Measurements from ENCODE around the gene KCNK10.

DNA sequence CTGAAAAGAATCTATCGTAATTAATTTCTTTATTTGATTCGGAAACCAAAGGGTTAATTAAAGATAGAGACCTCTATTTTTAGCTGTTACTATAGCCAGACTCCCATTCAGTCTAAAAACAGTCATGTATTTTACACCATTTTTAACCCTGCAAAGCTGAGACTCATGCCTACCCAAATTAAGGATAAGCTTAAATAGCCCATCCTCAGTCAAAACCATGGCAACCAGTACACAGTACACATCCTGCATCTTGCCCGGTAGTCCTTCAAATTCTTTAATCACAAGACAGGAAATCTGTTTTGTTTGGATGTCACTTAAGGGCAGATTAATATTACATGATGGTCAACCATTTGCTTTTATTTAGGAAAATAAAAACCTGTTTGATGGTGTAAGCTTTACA, 25.5 kb upstream of the KCNK10 start:
- TF ChIP-seq POLR2A (IDR thresholded peaks at IDR 0.05), result no peak
- TF ChIP-seq, protein P1, sequence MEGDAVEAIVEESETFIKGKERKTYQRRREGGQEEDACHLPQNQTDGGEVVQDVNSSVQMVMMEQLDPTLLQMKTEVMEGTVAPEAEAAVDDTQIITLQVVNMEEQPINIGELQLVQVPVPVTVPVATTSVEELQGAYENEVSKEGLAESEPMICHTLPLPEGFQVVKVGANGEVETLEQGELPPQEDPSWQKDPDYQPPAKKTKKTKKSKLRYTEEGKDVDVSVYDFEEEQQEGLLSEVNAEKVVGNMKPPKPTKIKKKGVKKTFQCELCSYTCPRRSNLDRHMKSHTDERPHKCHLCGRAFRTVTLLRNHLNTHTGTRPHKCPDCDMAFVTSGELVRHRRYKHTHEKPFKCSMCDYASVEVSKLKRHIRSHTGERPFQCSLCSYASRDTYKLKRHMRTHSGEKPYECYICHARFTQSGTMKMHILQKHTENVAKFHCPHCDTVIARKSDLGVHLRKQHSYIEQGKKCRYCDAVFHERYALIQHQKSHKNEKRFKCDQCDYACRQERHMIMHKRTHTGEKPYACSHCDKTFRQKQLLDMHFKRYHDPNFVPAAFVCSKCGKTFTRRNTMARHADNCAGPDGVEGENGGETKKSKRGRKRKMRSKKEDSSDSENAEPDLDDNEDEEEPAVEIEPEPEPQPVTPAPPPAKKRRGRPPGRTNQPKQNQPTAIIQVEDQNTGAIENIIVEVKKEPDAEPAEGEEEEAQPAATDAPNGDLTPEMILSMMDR (IDR thresholded peaks at IDR 0.05 in 8 of 11, conservative IDR thresholded peaks at IDR 0.05 in 3 of 11), result no peak
